ENCODE data around the gene LUC7L2. TPM values are rescaled to one million over a fixed set of nuclear protein-coding genes. Genes with fewer than 3 reads are reported as not detected.

Gene LUC7L2
- polyA plus RNA-seq, 1 donor (not counting 4 experiments of a cell fraction or from before 2014, with no cell fraction given) = 52.7 TPM

DNA sequence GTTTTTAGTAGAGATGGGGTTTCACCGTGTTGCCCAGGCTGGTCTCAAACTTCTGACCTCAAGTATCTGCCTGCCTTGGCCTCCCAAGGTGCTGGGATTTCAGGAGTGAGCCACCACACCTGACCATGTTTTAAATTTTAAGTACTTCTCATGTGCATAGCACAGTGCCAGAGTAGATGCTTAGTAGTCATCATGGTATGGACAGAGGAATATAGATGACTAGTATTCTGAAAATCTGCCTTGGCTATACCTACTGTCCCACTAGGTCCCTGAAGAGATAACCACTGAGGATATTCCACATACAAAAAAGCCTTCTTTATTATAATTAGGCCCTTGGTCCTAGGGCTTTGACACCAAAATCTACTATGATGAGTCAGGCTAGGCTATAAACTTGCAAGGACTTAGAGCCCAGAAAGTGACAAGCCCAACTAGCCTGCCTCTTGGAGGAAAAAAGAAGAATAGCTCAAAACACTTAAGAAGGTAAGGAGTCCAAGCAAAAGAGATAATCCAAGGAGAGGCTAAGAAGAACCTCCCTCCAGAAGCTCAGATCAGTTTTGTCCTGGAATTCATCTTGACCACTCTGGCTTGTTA, 34.0 kb downstream of the LUC7L2 start:
- no peak overlapping the region for H3K4me3 ChIP-seq (ENCODE audit: control insufficient read depth in 2 of 3, extremely low read depth in 1 of 3, insufficient read depth in 2 of 3, low read depth in 1 of 3, low read length in 3 of 3)
- no peak for TF ChIP-seq EZH2 (IDR thresholded peaks at IDR 0.05; ENCODE audit: low read length)
- H3K4me1 ChIP-seq (ENCODE audit: control insufficient read depth, extremely low read depth, insufficient read depth, low read length) = peaks cover 6% of the 10 kb centered on the region
- peaks cover 70% of the 10 kb centered on the region for H3K79me2 ChIP-seq (ENCODE audit: control insufficient read depth, insufficient read depth, low read length)
- H3K9me3 ChIP-seq (ENCODE audit: control insufficient read depth, low read depth, low read length) = no peaks in the 10 kb centered on the region
- H3K27me3 ChIP-seq (ENCODE audit: control insufficient read depth, extremely low read depth, insufficient read depth, low read length) = no peaks in the 10 kb centered on the region
- no peaks in the 10 kb centered on the region for H4K20me1 ChIP-seq (ENCODE audit: control insufficient read depth, extremely low read depth, insufficient read depth, low read length)
- no peak overlapping the region for H3K9ac ChIP-seq (ENCODE audit: control insufficient read depth, extremely low read depth, insufficient read depth, low read length)
- no peaks in the 10 kb centered on the region for H3K9me1 ChIP-seq (ENCODE audit: control insufficient read depth, extremely low read depth, insufficient read depth, low read length)
- H3K4me2 ChIP-seq (ENCODE audit: control insufficient read depth, extremely low read depth, insufficient read depth, low read depth, low read length) = no peak overlapping the region
- FAIRE-seq (no peak), DNase-seq (ENCODE audit: low read depth, low spot score) (no peak)
- peaks cover 10 to 11% of the 10 kb centered on the region in 2 experiments for H3K36me3 ChIP-seq (ENCODE audit: control insufficient read depth in 2 of 2, extremely low read depth in 1 of 2, insufficient read depth in 2 of 2, low read length in 2 of 2)
- H2AFZ ChIP-seq (ENCODE audit: control insufficient read depth, low read length) = no peak overlapping the region
- dilution Hi-C loops (cut with MboI; ENCODE audit: extremely low pct_ligation_motif_present, low sequenced_read_pairs) = no loop called here
- no peak overlapping the region for H3K27ac ChIP-seq (ENCODE audit: control insufficient read depth, insufficient read depth, low read length)

DNA sequence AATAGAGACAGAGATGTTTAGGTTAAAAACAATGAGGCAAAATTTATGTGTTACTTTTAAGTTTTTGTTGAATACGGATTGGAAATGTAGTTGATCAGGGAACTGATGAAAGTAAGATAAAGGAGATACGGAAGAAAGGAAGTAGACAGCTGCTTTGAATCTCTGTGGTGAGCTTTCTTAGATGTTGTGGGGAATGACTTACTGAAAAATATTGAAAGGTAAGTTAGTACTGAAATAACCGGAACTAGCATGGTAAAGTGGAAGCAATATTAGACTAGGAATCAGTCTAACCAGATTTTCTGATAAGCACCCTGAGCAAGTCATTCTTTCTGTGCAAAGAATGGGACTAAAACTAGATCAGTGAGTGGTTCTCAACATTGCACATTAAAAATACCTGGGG, 34.8 kb downstream of the LUC7L2 start:
- H3K9me3 ChIP-seq (ENCODE audit: control insufficient read depth, low read depth, low read length) = no peaks in the 10 kb centered on the region
- TF ChIP-seq EZH2 (IDR thresholded peaks at IDR 0.05; ENCODE audit: low read length) = no peak
- TF ChIP-seq, protein P1, sequence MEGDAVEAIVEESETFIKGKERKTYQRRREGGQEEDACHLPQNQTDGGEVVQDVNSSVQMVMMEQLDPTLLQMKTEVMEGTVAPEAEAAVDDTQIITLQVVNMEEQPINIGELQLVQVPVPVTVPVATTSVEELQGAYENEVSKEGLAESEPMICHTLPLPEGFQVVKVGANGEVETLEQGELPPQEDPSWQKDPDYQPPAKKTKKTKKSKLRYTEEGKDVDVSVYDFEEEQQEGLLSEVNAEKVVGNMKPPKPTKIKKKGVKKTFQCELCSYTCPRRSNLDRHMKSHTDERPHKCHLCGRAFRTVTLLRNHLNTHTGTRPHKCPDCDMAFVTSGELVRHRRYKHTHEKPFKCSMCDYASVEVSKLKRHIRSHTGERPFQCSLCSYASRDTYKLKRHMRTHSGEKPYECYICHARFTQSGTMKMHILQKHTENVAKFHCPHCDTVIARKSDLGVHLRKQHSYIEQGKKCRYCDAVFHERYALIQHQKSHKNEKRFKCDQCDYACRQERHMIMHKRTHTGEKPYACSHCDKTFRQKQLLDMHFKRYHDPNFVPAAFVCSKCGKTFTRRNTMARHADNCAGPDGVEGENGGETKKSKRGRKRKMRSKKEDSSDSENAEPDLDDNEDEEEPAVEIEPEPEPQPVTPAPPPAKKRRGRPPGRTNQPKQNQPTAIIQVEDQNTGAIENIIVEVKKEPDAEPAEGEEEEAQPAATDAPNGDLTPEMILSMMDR (optimal IDR thresholded peaks at IDR 0.05 in 1 of 3, IDR thresholded peaks at IDR 0.05 in 1 of 3, conservative IDR thresholded peaks at IDR 0.05 in 1 of 3; ENCODE audit: extremely low read depth in 1 of 3, insufficient read depth in 2 of 3, low read length in 3 of 3) = no peak
- peaks cover 7 to 10% of the 10 kb centered on the region in 2 experiments for H3K36me3 ChIP-seq (ENCODE audit: control insufficient read depth in 2 of 2, extremely low read depth in 1 of 2, insufficient read depth in 2 of 2, low read length in 2 of 2)
- no peaks in the 10 kb centered on the region for H3K27me3 ChIP-seq (ENCODE audit: control insufficient read depth, extremely low read depth, insufficient read depth, low read length)
- no peak overlapping the region for H3K4me3 ChIP-seq (ENCODE audit: control insufficient read depth in 2 of 3, extremely low read depth in 1 of 3, insufficient read depth in 2 of 3, low read depth in 1 of 3, low read length in 3 of 3)
- no peak overlapping the region for H2AFZ ChIP-seq (ENCODE audit: control insufficient read depth, low read length)
- dilution Hi-C loops (cut with MboI; ENCODE audit: extremely low pct_ligation_motif_present, low sequenced_read_pairs) = no loop called here
- no peaks in the 10 kb centered on the region for H4K20me1 ChIP-seq (ENCODE audit: control insufficient read depth, extremely low read depth, insufficient read depth, low read length)
- H3K9me1 ChIP-seq (ENCODE audit: control insufficient read depth, extremely low read depth, insufficient read depth, low read length) = no peaks in the 10 kb centered on the region
- DNase-seq (ENCODE audit: low read depth, low spot score) (no peak), FAIRE-seq (no peak)
- peaks cover 63% of the 10 kb centered on the region for H3K79me2 ChIP-seq (ENCODE audit: control insufficient read depth, insufficient read depth, low read length)
- H3K4me2 ChIP-seq (ENCODE audit: control insufficient read depth, extremely low read depth, insufficient read depth, low read depth, low read length) = no peak overlapping the region
- H3K27ac ChIP-seq (ENCODE audit: control insufficient read depth, insufficient read depth, low read length) = no peak overlapping the region
- H3K9ac ChIP-seq (ENCODE audit: control insufficient read depth, extremely low read depth, insufficient read depth, low read length) = no peak overlapping the region
- peaks cover 6% of the 10 kb centered on the region for H3K4me1 ChIP-seq (ENCODE audit: control insufficient read depth, extremely low read depth, insufficient read depth, low read length)
